Measurements from ENCODE around the gene UFC1. TPM values are rescaled to one million over a fixed set of nuclear protein-coding genes. Genes with fewer than 3 reads are reported as not detected.
A peak's percentile ranks its signal among the peaks of the same experiment; 100 is the strongest.

The UFC1 gene
- total RNA-seq, 1 donor from 2014 or later: 98.2 TPM

- H3K9me3 Mint-ChIP-seq (ENCODE audit: unreplicated experiment): no peaks in the 10 kb centered on the region
- peaks cover 40% of the 10 kb centered on the region for H3K4me1 Mint-ChIP-seq (ENCODE audit: unreplicated experiment)
- peaks cover 37% of the 10 kb centered on the region for H3K36me3 Mint-ChIP-seq (ENCODE audit: unreplicated experiment)
- TF ChIP-seq, protein P1, sequence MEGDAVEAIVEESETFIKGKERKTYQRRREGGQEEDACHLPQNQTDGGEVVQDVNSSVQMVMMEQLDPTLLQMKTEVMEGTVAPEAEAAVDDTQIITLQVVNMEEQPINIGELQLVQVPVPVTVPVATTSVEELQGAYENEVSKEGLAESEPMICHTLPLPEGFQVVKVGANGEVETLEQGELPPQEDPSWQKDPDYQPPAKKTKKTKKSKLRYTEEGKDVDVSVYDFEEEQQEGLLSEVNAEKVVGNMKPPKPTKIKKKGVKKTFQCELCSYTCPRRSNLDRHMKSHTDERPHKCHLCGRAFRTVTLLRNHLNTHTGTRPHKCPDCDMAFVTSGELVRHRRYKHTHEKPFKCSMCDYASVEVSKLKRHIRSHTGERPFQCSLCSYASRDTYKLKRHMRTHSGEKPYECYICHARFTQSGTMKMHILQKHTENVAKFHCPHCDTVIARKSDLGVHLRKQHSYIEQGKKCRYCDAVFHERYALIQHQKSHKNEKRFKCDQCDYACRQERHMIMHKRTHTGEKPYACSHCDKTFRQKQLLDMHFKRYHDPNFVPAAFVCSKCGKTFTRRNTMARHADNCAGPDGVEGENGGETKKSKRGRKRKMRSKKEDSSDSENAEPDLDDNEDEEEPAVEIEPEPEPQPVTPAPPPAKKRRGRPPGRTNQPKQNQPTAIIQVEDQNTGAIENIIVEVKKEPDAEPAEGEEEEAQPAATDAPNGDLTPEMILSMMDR (IDR thresholded peaks at IDR 0.05): peak; percentile 23
- H3K27me3 Mint-ChIP-seq (ENCODE audit: unreplicated experiment): no peaks in the 10 kb centered on the region
- peak overlapping the region; percentile 18 for H3K27ac Mint-ChIP-seq (ENCODE audit: unreplicated experiment)
- DNase-seq (ENCODE audit: extremely low spot score, unreplicated experiment): no peak
- H3K4me3 Mint-ChIP-seq (ENCODE audit: unreplicated experiment): no peak overlapping the region
Measured at GRCh38 chr1:161171191-161171590, 17.4 kb downstream of the UFC1 start.

GRCh38 chr1:161171696-161172095, 17.9 kb downstream of the UFC1 start:
- Mint-ChIP-seq H3K27me3 (ENCODE audit: unreplicated experiment) (no peaks in the 10 kb centered on the region), H3K4me3 (ENCODE audit: unreplicated experiment) (no peak overlapping the region), H3K27ac (ENCODE audit: unreplicated experiment) (peak overlapping the region; percentile 18), H3K36me3 (ENCODE audit: unreplicated experiment) (peaks cover 37% of the 10 kb centered on the region), H3K4me1 (ENCODE audit: unreplicated experiment) (peaks cover 45% of the 10 kb centered on the region), H3K9me3 (ENCODE audit: unreplicated experiment) (no peaks in the 10 kb centered on the region)
- TF ChIP-seq, protein P1 (IDR thresholded peaks at IDR 0.05): no peak
- DNase-seq (ENCODE audit: extremely low spot score, unreplicated experiment): no peak

GRCh38 chr1:161172349-161172748, 18.6 kb downstream of the UFC1 start:
- TF ChIP-seq, protein P1 (IDR thresholded peaks at IDR 0.05): no peak
- no peaks in the 10 kb centered on the region for H3K9me3 Mint-ChIP-seq (ENCODE audit: unreplicated experiment)
- H3K4me3 Mint-ChIP-seq (ENCODE audit: unreplicated experiment): no peak overlapping the region
- H3K27me3 Mint-ChIP-seq (ENCODE audit: unreplicated experiment): no peaks in the 10 kb centered on the region
- H3K27ac Mint-ChIP-seq (ENCODE audit: unreplicated experiment): peak overlapping the region; percentile 66
- DNase-seq (ENCODE audit: extremely low spot score, unreplicated experiment): no peak
- H3K4me1 Mint-ChIP-seq (ENCODE audit: unreplicated experiment): peaks cover 44% of the 10 kb centered on the region
- H3K36me3 Mint-ChIP-seq (ENCODE audit: unreplicated experiment): peaks cover 37% of the 10 kb centered on the region

- Mint-ChIP-seq H3K27ac (ENCODE audit: unreplicated experiment) (peak overlapping the region; percentile 66), H3K4me3 (ENCODE audit: unreplicated experiment) (no peak overlapping the region), H3K27me3 (ENCODE audit: unreplicated experiment) (no peaks in the 10 kb centered on the region), H3K9me3 (ENCODE audit: unreplicated experiment) (no peaks in the 10 kb centered on the region), H3K36me3 (ENCODE audit: unreplicated experiment) (peaks cover 37% of the 10 kb centered on the region), H3K4me1 (ENCODE audit: unreplicated experiment) (peaks cover 44% of the 10 kb centered on the region)
- TF ChIP-seq, protein P1 (IDR thresholded peaks at IDR 0.05): no peak
- no peak for DNase-seq (ENCODE audit: extremely low spot score, unreplicated experiment)
Measured at GRCh38 chr1:161172776-161173376, 19.1 kb downstream of the UFC1 start.

- TF ChIP-seq, protein P1 (IDR thresholded peaks at IDR 0.05): no peak
- Mint-ChIP-seq H3K27me3 (ENCODE audit: unreplicated experiment) (no peaks in the 10 kb centered on the region), H3K36me3 (ENCODE audit: unreplicated experiment) (peaks cover 37% of the 10 kb centered on the region), H3K27ac (ENCODE audit: unreplicated experiment) (peak overlapping the region; percentile 66), H3K4me1 (ENCODE audit: unreplicated experiment) (peaks cover 40% of the 10 kb centered on the region), H3K4me3 (ENCODE audit: unreplicated experiment) (no peak overlapping the region), H3K9me3 (ENCODE audit: unreplicated experiment) (no peaks in the 10 kb centered on the region)
- DNase-seq (ENCODE audit: extremely low spot score, unreplicated experiment): no peak
Measured at GRCh38 chr1:161173711-161174110, 19.9 kb downstream of the UFC1 start.

Measured in osteocyte (in vitro differentiated cells).